OCI-LY7 (cell line): ENCODE measurements around the gene ZNF763. TPM values are rescaled to one million over a fixed set of nuclear protein-coding genes. Genes with fewer than 3 reads are reported as not detected.
"Not testable (repeated sequence)": the region's sequence is repeated elsewhere in the genome, so short reads cannot be mapped to it uniquely, and the experiment has no call there.

Experiments
- BruUV-seq: library from RNA; stranded (reverse); fragments of 400-500 nt; replicated peaks from 2 replicates; lab custom pipeline; 2021; lab: Mats Ljungman, UMichigan
- CTCF ChIA-PET: fragments of 300-600 bp; sonication (Branson Sonifier 250); formaldehyde crosslinking; loops from one replicate; lab custom pipeline; 2022; ENCODE audit warnings: antibody characterized with exemption; ENCODE audit not compliant: unreplicated experiment; lab: Charles Lee
- POLR2A ChIA-PET: fragments of 300-600 bp; sonication (Branson Sonifier 250); formaldehyde crosslinking; loops from one replicate; lab custom pipeline; 2022; ENCODE audit warnings: antibody characterized with exemption; lab: Charles Lee
- DNase-seq: peaks from one replicate; pipeline ENCODE4 v3.0.0-alpha.2; 2015; ENCODE audit warnings: low spot score
- H2AFZ ChIP-seq: fragments of 200-600 bp; sonication (generic), shearing (Covaris generic); 2 replicates; pipeline ENCODE4 v1.6.1; 2014; ENCODE audit warnings: mild to moderate bottlenecking, antibody characterized with exemption, low read length, moderate library complexity
- H3K27ac ChIP-seq: fragments of 200-600 bp; sonication (generic); 2 replicates; pipeline ENCODE4 v1.5.1; 2014; ENCODE audit warnings: mixed run types, low read depth, mild to moderate bottlenecking, moderate library complexity, low read length, inconsistent platforms; ENCODE audit not compliant: poor library complexity, severe bottlenecking
- H3K36me3 ChIP-seq: fragments of 200-600 bp; sonication (generic); 2 replicates; pipeline ENCODE4 v1.6.1; 2014; ENCODE audit warnings: mild to moderate bottlenecking, antibody characterized with exemption, low read length, moderate library complexity, mixed read lengths; ENCODE audit not compliant: insufficient read depth
- H3K4me1 ChIP-seq: fragments of 200-600 bp; sonication (generic); 2 replicates; pipeline ENCODE4 v1.5.1; 2014; ENCODE audit warnings: mild to moderate bottlenecking, low read length; ENCODE audit not compliant: insufficient read depth, poor library complexity, severe bottlenecking
- H3K4me2 ChIP-seq: fragments of 200-600 bp; sonication (generic); 2 replicates; pipeline ENCODE4 v1.6.1; 2014; ENCODE audit warnings: mild to moderate bottlenecking, low read length
- H3K4me3 ChIP-seq: fragments of 200-600 bp; sonication (generic); 2 replicates; pipeline ENCODE4 v1.5.1; 2014; ENCODE audit warnings: mild to moderate bottlenecking, low read depth, low read length; ENCODE audit not compliant: poor library complexity, severe bottlenecking
- H3K79me2 ChIP-seq: fragments of 200-600 bp; sonication (generic); 2 replicates; pipeline ENCODE4 v1.6.1; 2016; ENCODE audit warnings: low read depth, mild to moderate bottlenecking, low read length, moderate library complexity, mixed read lengths; ENCODE audit not compliant: insufficient read depth
- H3K9me2 ChIP-seq: fragments of 200-600 bp; sonication (generic); 2 replicates; pipeline ENCODE4 v1.6.1; 2016; ENCODE audit warnings: mild to moderate bottlenecking, low read length, mixed read lengths; ENCODE audit not compliant: insufficient read depth
- H3K9me3 ChIP-seq: fragments of 200-600 bp; sonication (generic); 2 replicates; pipeline ENCODE4 v1.6.1; 2014; ENCODE audit warnings: mild to moderate bottlenecking, mixed run types, low read length, mixed read lengths
- H4K20me1 ChIP-seq: fragments of 200-600 bp; sonication (generic); 2 replicates; pipeline ENCODE4 v1.6.1; 2014; ENCODE audit warnings: mild to moderate bottlenecking, antibody characterized with exemption, low read length, moderate library complexity, mixed read lengths; ENCODE audit not compliant: insufficient read depth
- EZH2phosphoT487 ChIP-seq: fragments of 200-600 bp; sonication (generic); IDR thresholded peaks from 2 replicates; pipeline ENCODE4 v1.6.1; 2018; ENCODE audit warnings: low read depth, borderline replicate concordance, mild to moderate bottlenecking, mixed run types, antibody characterized with exemption, low read length, moderate library complexity, mixed read lengths
- intact Hi-C: fragments of 100-400 bp; cut with micrococcal nuclease; formaldehyde crosslinking; loops from one replicate; pipeline ENCODE4 v1.10.0; 2022; ENCODE audit not compliant: unreplicated experiment
- total RNA-seq, 2 experiments: library from RNA; depleted of rRNA in 1 of 2; stranded (reverse); fragments of >200 nt in 1 of 2; shearing (Covaris generic) in 1 of 2; gene quantifications; 2 replicates each; pipeline ENCODE4 v1.2.3, GENCODE V29; 2014 to 2022
- TF ChIP-seq, protein P1 (sequence below): fragments of 200-600 bp; sonication (generic); conservative IDR thresholded peaks from 2 replicates; pipeline ENCODE4 v1.5.1; 2014; ENCODE audit warnings: mild to moderate bottlenecking, antibody characterized with exemption, low read length, moderate library complexity, mixed read lengths

The ZNF763 gene
- total RNA-seq, 2 experiments from 2014 or later: 2.7 to 6.2 TPM

GRCh38 chr19:11924886-11925650 is 39.8 kb upstream of the ZNF763 start, which contains the start of gene ZNF700:
TSS of gene ZNF700 (plus strand) at chr19:11925107. CDS start at chr19:11925211, 104 bp downstream.
- peak within 1 kb of the TSS; percentile 86 for H3K4me3 ChIP-seq
- POLR2A ChIA-PET: interaction anchor here (1.1 to 1.3 kb wide), 2 partner anchors 62 to 216 kb away, joined by 4 to 9 read pairs; partner anchors contain the start of gene ZNF20
- DNase-seq: peak; percentile 97
- H3K9me3 ChIP-seq: no peaks in the 10 kb centered on the region
- peaks cover 4% of the 10 kb centered on the region; the same call in 1 of the 2 replicates for H4K20me1 ChIP-seq
- H3K4me2 ChIP-seq: peak within 1 kb of the TSS; percentile 94
- intact Hi-C loops: loop anchor here (1.0 to 5.0 kb wide), 4 partner anchors 39 to 215 kb away; partner anchors contain the start of genes ZNF20 and ZNF491
- H3K36me3 ChIP-seq: peaks cover 18% of the 10 kb centered on the region
- BruUV-seq: no TSS peak
- no peaks in the 10 kb centered on the region for H3K9me2 ChIP-seq
- H2AFZ ChIP-seq: peak within 1 kb of the TSS; percentile 83
- H3K27ac ChIP-seq: peak within 1 kb of the TSS; percentile 94
- H3K79me2 ChIP-seq: peaks cover 31% of the 10 kb centered on the region
- peaks cover 17% of the 10 kb centered on the region for H3K4me1 ChIP-seq
- no peak for TF ChIP-seq EZH2phosphoT487
- TF ChIP-seq, protein P1, sequence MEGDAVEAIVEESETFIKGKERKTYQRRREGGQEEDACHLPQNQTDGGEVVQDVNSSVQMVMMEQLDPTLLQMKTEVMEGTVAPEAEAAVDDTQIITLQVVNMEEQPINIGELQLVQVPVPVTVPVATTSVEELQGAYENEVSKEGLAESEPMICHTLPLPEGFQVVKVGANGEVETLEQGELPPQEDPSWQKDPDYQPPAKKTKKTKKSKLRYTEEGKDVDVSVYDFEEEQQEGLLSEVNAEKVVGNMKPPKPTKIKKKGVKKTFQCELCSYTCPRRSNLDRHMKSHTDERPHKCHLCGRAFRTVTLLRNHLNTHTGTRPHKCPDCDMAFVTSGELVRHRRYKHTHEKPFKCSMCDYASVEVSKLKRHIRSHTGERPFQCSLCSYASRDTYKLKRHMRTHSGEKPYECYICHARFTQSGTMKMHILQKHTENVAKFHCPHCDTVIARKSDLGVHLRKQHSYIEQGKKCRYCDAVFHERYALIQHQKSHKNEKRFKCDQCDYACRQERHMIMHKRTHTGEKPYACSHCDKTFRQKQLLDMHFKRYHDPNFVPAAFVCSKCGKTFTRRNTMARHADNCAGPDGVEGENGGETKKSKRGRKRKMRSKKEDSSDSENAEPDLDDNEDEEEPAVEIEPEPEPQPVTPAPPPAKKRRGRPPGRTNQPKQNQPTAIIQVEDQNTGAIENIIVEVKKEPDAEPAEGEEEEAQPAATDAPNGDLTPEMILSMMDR: no peak
- CTCF ChIA-PET: interaction anchor here (1.9 kb wide), 1 partner anchor 39 kb away, joined by 5 read pairs; no protein-coding TSS in a partner anchor

DNA sequence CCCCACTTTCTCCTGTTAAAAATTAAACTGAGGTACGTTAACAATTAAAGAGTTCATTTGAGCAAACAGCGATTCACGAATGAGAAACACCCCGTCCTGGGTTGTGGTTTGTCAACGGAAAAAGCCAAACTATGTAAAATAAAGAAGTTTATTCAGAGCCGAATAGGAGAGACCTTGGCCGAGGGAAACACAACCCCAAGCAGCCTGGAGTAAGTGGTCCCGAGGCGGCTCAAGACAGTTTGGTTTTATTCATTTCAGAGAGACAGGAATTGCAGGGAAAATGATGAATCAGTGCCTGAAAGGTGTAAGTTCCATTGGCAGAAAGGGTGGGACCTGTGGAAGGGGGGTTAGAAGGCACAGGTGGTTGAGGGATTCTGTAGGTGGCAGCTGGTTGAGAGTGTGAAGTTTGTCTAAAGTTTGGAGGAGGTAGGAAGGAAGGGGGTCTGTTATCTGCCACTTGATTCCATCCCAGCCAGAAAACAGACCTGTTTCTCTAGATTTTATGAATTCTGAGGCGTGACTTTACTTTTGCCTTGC is 39.1 kb upstream of the ZNF763 start:
- Histone ChIP-seq H3K4me2 (peak overlapping the region; percentile 94), H3K4me3 (peak overlapping the region; percentile 86), H2AFZ (peak overlapping the region; percentile 83; the same call in 1 of the 2 replicates), H3K79me2 (peaks cover 34% of the 10 kb centered on the region), H3K4me1 (peaks cover 20% of the 10 kb centered on the region), H3K36me3 (peaks cover 23% of the 10 kb centered on the region), H3K27ac (peak overlapping the region; percentile 94)
- H3K9me3 ChIP-seq, BruUV-seq, POLR2A ChIA-PET, DNase-seq, CTCF ChIA-PET, H3K9me2 ChIP-seq, H4K20me1 ChIP-seq: not testable (repeated sequence)
- intact Hi-C loops: loop anchor here (1.0 kb wide), 1 partner anchor 215 kb away; the partner anchor contains the start of gene ZNF20

DNA sequence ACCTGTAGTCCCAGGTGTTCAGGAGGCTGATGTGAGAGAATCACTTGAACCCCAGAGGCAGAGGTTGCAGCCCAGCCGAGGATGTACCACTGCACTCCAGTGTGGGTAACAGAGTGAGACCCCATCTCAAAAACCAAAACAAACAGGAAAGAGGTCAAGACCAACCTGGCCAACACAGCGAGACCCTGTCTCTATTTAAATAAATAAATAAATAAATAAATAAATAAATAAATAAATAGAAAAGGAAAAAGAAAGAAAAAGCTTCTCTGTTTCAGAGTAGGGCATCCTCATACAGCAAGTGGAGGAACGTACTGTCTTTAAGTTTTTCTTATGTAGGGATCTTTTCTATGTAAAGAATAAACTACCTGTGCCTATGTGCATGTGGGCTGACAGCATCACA is 37.6 kb upstream of the ZNF763 start:
- Histone ChIP-seq H2AFZ (no peak overlapping the region), H3K4me2 (peak overlapping the region; percentile 94), H3K4me3 (no peak overlapping the region), H3K36me3 (peaks cover 38% of the 10 kb centered on the region), H4K20me1 (peaks cover 4% of the 10 kb centered on the region; the same call in 1 of the 2 replicates), H3K9me2 (no peaks in the 10 kb centered on the region), H3K9me3 (no peaks in the 10 kb centered on the region), H3K27ac (no peak overlapping the region), H3K4me1 (peaks cover 29% of the 10 kb centered on the region), H3K79me2 (peaks cover 44% of the 10 kb centered on the region)
- intact Hi-C loops: no loop called here
- no TSS peak for BruUV-seq
- DNase-seq: no peak
- ChIA-PET CTCF (no interaction called here), POLR2A (no interaction called here)
- no peak for TF ChIP-seq EZH2phosphoT487
